GM19238 (cell line): Measurements from ENCODE around the gene CSNK1G3.

ENCODE experiments used
- DNase-seq: peaks from one replicate; pipeline ENCODE4 v3.0.0; 2011; ENCODE audit warnings: low spot score; ENCODE audit not compliant: insufficient read length

Gene CSNK1G3

GRCh38 chr5:123514615-123515355, 2.8 kb downstream of the CSNK1G3 start:
- no peak for DNase-seq

- DNase-seq: no peak
Measured at GRCh38 chr5:123515904-123516303, 3.9 kb downstream of the CSNK1G3 start.

- DNase-seq: no peak
Measured at GRCh38 chr5:123517476-123517875, 5.5 kb downstream of the CSNK1G3 start.

GRCh38 chr5:123518111-123518510, 6.1 kb downstream of the CSNK1G3 start:
- no peak for DNase-seq

- DNase-seq: no peak
Measured at GRCh38 chr5:123520677-123521247, 8.8 kb downstream of the CSNK1G3 start.

GRCh38 chr5:123524146-123524545, 12.2 kb downstream of the CSNK1G3 start:
- no peak for DNase-seq

- DNase-seq: no peak
Measured at GRCh38 chr5:123527190-123527589, 15.2 kb downstream of the CSNK1G3 start.

GRCh38 chr5:123528065-123528464, 16.1 kb downstream of the CSNK1G3 start:
- DNase-seq: no peak

GRCh38 chr5:123528878-123529277, 16.9 kb downstream of the CSNK1G3 start:
- DNase-seq: no peak

- DNase-seq: no peak
Measured at GRCh38 chr5:123530728-123531127, 18.8 kb downstream of the CSNK1G3 start.

GRCh38 chr5:123535648-123536047, 23.7 kb downstream of the CSNK1G3 start:
- no peak for DNase-seq

- no peak for DNase-seq
Measured at GRCh38 chr5:123537256-123537655, 25.3 kb downstream of the CSNK1G3 start.

- no peak for DNase-seq
Measured at GRCh38 chr5:123537845-123538244, 25.9 kb downstream of the CSNK1G3 start.

- no peak for DNase-seq
Measured at GRCh38 chr5:123538670-123539459, 26.9 kb downstream of the CSNK1G3 start.

- no peak for DNase-seq
Measured at GRCh38 chr5:123540534-123540933, 28.6 kb downstream of the CSNK1G3 start.

GRCh38 chr5:123543438-123543837, 31.5 kb downstream of the CSNK1G3 start:
- no peak for DNase-seq

GRCh38 chr5:123545506-123545905, 33.5 kb downstream of the CSNK1G3 start:
- DNase-seq: no peak

GRCh38 chr5:123546657-123547056, 34.7 kb downstream of the CSNK1G3 start:
- no peak for DNase-seq

GRCh38 chr5:123549256-123549904, 37.4 kb downstream of the CSNK1G3 start:
- DNase-seq: peak; percentile 3

GRCh38 chr5:123554601-123555000, 42.6 kb downstream of the CSNK1G3 start:
- no peak for DNase-seq

GRCh38 chr5:123557907-123558306, 45.9 kb downstream of the CSNK1G3 start:
- no peak for DNase-seq
